HG02642 (cell line): Measurements from ENCODE around the gene METTL21C.

Experiments used
- ATAC-seq: cut with Tn5 transposase; IDR thresholded peaks from one replicate; pipeline ENCODE4 v1.9.1; 2021; ENCODE audit warnings: mild to moderate bottlenecking; ENCODE audit not compliant: unreplicated experiment, poor library complexity

METTL21C gene

DNA sequence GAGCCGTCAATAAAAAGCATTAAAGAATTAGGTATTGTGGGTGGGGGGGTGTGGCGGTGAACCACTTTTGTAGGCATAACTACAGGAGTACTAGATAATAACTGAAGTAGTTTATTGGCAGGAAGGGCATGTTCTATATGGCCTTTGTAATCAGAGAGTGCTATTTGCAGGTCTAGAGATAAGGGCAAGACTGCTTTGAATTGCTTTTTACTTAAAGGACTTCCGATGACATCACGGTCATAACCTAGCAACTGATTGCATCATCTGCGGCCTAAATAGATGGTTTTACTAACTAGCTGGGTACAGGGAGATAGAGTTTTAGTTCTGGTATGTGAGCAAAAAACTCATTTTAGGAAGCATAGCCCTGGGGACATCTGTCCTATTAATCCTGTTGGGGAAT lies 24.7 kb downstream of the METTL21C start:
- no peak for ATAC-seq

DNA sequence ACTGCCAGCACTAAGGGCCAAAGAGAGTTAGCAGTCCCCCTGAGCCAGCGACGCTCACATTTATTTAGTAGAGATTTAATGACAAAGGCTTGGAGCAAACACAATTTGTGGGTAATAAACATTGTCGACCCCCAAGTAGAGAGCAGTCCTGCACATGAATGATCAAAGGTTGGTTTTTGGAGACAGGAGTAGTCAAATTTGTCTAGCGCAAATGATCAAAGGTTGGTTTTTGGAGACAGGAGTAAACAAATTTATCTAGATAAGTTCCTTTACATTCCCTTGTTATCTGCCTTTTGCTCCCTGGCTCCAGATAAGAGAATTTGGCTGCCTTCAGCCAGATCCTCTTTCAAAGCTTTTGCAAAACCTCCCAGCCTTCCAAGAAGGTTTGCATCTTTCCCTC lies 26.9 kb downstream of the METTL21C start:
- ATAC-seq, result no peak

DNA sequence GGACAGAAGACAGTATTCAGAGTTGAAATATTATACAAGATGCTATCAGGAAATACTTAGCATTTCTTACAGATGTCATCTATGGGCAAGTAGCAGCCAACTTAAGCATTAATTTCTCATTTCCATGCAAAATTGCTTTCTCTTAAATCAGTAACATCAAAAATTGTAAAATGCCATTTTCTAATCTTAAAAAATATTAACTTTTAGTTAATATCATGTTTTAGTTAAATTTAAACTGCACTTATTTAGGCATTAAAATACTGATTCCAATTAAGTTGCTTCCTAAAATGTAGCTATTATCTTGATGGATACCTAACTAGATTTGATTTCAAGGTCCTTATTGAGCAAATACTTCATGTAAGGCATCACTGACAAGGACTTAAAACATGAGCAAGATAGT lies 27.8 kb downstream of the METTL21C start:
- ATAC-seq, result no peak

- no peak for ATAC-seq
Measured at GRCh38 chr13:102659168-102659713, 35.6 kb downstream of the METTL21C start.

DNA sequence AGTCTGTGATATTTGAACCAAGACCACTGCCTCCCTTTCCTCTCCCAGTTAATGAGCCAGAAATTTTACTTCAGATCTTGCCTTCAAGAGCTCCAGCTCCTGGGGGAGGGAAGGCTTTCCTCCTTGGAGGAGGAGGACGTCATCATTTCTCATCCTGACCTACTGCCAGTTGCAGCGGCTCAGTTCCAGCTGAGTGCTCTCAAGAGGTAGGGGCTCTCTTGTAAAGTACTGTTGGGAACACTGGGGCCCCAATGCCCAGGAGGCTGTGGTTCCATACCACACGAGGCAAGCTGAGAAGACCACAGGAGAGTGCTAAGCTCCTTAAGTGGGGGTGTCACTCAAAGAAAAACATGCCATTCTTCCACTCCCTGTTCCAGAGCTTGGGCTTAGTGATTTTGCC lies 36.2 kb downstream of the METTL21C start:
- ATAC-seq, result no peak

DNA sequence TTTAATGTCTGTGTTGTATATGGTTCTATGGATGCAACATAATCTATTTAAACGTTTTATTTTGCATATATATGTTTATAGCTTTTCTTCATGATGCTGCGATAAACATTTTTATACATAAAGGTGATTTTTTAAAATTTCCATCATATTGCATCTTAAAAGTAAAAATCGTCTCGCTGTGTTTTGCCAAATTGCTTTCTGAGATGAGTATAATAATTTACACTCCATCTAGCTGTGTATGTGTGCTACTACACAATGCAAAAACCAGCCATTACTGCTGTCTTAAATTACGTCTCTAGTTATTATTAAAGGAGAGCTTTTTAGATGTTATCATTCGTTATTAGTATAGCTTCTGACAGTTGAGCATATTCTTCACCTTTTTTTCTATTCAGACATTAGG lies 37.2 kb downstream of the METTL21C start:
- no peak for ATAC-seq

GRCh38 chr13:102654756-102655155 lies 40.1 kb downstream of the METTL21C start:
- ATAC-seq, result no peak

DNA sequence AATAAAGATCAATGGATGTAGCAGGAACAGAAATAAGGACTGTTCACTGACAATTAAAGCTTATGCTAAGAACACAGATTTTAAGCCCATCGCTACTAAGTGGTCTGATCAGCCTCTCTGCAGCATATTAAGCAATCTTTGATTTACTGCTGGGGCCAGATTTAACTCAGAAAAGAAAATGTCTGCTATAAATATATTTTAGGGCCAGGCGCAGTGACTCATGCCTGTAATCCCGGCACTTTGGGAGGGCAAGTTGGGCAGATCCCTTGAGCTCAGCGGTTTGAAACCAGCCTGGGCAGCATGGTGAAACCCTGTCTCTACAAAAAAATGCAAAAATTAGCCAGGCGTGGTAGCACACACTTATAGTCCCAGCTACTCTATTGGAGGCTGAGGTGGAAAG lies 43.0 kb downstream of the METTL21C start:
- ATAC-seq, result no peak

GRCh38 chr13:102651392-102651791 lies 43.5 kb downstream of the METTL21C start:
- ATAC-seq, result no peak

GRCh38 chr13:102650444-102650843 lies 44.4 kb downstream of the METTL21C start:
- ATAC-seq, result no peak

DNA sequence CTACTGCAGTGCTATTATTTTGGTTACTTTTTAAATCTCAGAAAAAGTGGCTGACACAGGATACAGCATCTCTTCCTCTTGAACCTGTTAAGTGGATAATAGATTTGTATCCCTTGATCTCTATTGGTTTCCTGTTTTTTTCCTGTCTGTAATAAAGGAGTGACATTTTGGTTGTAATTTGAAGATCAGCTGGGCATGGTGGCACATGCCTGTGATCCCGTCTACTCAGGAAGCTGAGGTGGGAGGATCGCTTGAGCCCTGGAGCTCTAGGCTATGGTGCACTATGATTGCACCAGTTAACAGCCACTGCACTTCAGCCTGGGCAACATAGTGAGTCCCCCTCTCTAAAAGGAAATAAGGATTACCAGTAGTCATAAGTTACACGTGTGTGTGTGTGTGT lies 46.8 kb downstream of the METTL21C start:
- ATAC-seq, result no peak

- no peak for ATAC-seq
Measured at GRCh38 chr13:102645701-102646100, 49.1 kb downstream of the METTL21C start.

DNA sequence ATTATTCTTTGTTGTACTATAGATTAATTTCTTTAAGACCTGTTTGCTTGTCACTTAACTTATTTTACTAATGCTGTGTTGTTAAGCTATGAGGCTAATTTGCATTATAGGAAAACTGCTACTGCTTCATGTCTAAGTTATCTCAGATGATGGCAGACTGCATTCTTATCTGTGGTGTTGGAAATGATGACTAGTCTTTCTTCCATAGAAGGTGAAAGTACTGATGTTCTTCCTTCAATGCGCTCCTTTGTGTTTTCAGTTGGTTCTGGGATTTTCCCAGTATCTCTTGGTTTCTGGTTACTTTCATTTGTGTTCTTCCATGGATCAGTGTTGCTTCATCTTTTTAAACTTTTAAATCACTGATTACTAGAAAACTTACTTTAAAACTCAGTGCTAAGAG lies 51.2 kb downstream of the METTL21C start:
- ATAC-seq, result no peak

- no peak for ATAC-seq
Measured at GRCh38 chr13:102642475-102642874, 52.4 kb downstream of the METTL21C start.

GRCh38 chr13:102642029-102642428 lies 52.8 kb downstream of the METTL21C start:
- no peak for ATAC-seq

- ATAC-seq, result no peak
Measured at GRCh38 chr13:102638741-102639140, 56.1 kb downstream of the METTL21C start.
